ENCODE results near the gene RCSD1. TPM values are rescaled to one million over a fixed set of nuclear protein-coding genes. Genes with fewer than 3 reads are reported as not detected.

RCSD1 gene
- total RNA-seq, 1 experiment from 2014 or later: 0.16 TPM

GRCh38 chr1:167678422-167678821 is 48.4 kb downstream of the RCSD1 start:
- Mint-ChIP-seq H3K36me3 (ENCODE audit: insufficient read depth, unreplicated experiment) (peaks cover 6% of the 10 kb centered on the region), H3K9me3 (ENCODE audit: unreplicated experiment) (no peaks in the 10 kb centered on the region), H3K27ac (ENCODE audit: low read depth, unreplicated experiment) (no peak overlapping the region), H3K4me3 (ENCODE audit: unreplicated experiment) (no peak overlapping the region), H3K27me3 (ENCODE audit: insufficient read depth, unreplicated experiment) (no peaks in the 10 kb centered on the region), H3K4me1 (ENCODE audit: insufficient read depth, unreplicated experiment) (peaks cover 6% of the 10 kb centered on the region)
- ChIA-PET POLR2A (interaction anchor here (1.5 kb wide), 1 partner anchor 18 kb away, joined by 3 read pairs; no protein-coding TSS in a partner anchor), CTCF (interaction anchor here (0.7 to 2.5 kb wide), 5 partner anchors 9 to 112 kb away, joined by 3 to 19 read pairs (median 5); no protein-coding TSS in a partner anchor)
- intact Hi-C loops (cut with micrococcal nuclease): no loop called here
- TF ChIP-seq CTCF (IDR thresholded peaks at IDR 0.05; ENCODE audit: unreplicated experiment): no peak
- DNase-seq (ENCODE audit: unreplicated experiment): no peak
- BruUV-seq (replicated peaks): no TSS peak

- ChIA-PET CTCF (interaction anchor here (0.7 to 4.3 kb wide), 5 partner anchors 9 to 113 kb away, joined by 3 to 33 read pairs (median 8); no protein-coding TSS in a partner anchor), POLR2A (interaction anchor here (1.5 kb wide), 1 partner anchor 19 kb away, joined by 3 read pairs; no protein-coding TSS in a partner anchor)
- intact Hi-C loops (cut with micrococcal nuclease): no loop called here
Observed at GRCh38 chr1:167678838-167679237, 48.8 kb downstream of the RCSD1 start.

GRCh38 chr1:167679714-167680113 is 49.7 kb downstream of the RCSD1 start:
- no peaks in the 10 kb centered on the region for H3K27me3 Mint-ChIP-seq (ENCODE audit: insufficient read depth, unreplicated experiment)
- intact Hi-C loops (cut with micrococcal nuclease): no loop called here
- H3K36me3 Mint-ChIP-seq (ENCODE audit: insufficient read depth, unreplicated experiment): no peaks in the 10 kb centered on the region
- ChIA-PET POLR2A (no interaction called here), CTCF (interaction anchor here (0.6 to 4.3 kb wide), 6 partner anchors 8 to 509 kb away, joined by 3 to 33 read pairs (median 6); no protein-coding TSS in a partner anchor)
- no TSS peak for BruUV-seq (replicated peaks)
- peaks cover 17% of the 10 kb centered on the region for H3K4me1 Mint-ChIP-seq (ENCODE audit: insufficient read depth, unreplicated experiment)
- TF ChIP-seq CTCF (IDR thresholded peaks at IDR 0.05; ENCODE audit: unreplicated experiment): no peak
- no peak overlapping the region for H3K27ac Mint-ChIP-seq (ENCODE audit: low read depth, unreplicated experiment)
- no peaks in the 10 kb centered on the region for H3K9me3 Mint-ChIP-seq (ENCODE audit: unreplicated experiment)
- H3K4me3 Mint-ChIP-seq (ENCODE audit: unreplicated experiment): no peak overlapping the region
- DNase-seq (ENCODE audit: unreplicated experiment): no peak

More at GRCh38 chr1:167678838-167679237, 48.8 kb downstream of the RCSD1 start:
- H3K9me3 Mint-ChIP-seq (ENCODE audit: unreplicated experiment): no peaks in the 10 kb centered on the region
- no TSS peak for BruUV-seq (replicated peaks)
- H3K27me3 Mint-ChIP-seq (ENCODE audit: insufficient read depth, unreplicated experiment): no peaks in the 10 kb centered on the region
- H3K27ac Mint-ChIP-seq (ENCODE audit: low read depth, unreplicated experiment): no peak overlapping the region
- no peak for TF ChIP-seq CTCF (IDR thresholded peaks at IDR 0.05; ENCODE audit: unreplicated experiment)
- H3K4me3 Mint-ChIP-seq (ENCODE audit: unreplicated experiment): no peak overlapping the region
- no peak for DNase-seq (ENCODE audit: unreplicated experiment)
- peaks cover 1% of the 10 kb centered on the region for H3K36me3 Mint-ChIP-seq (ENCODE audit: insufficient read depth, unreplicated experiment)
- peaks cover 10% of the 10 kb centered on the region for H3K4me1 Mint-ChIP-seq (ENCODE audit: insufficient read depth, unreplicated experiment)

- CTCF ChIA-PET: interaction anchor here (0.9 to 4.3 kb wide), 11 partner anchors 9 to 125 kb away, joined by 3 to 33 read pairs (median 5); no protein-coding TSS in a partner anchor
- no peak for TF ChIP-seq CTCF (IDR thresholded peaks at IDR 0.05; ENCODE audit: unreplicated experiment)
- H3K36me3 Mint-ChIP-seq (ENCODE audit: insufficient read depth, unreplicated experiment): no peaks in the 10 kb centered on the region
- H3K27ac Mint-ChIP-seq (ENCODE audit: low read depth, unreplicated experiment): no peak overlapping the region
- POLR2A ChIA-PET: interaction anchor here (0.6 to 2.7 kb wide), 5 partner anchors 9 to 391 kb away, joined by 3 to 8 read pairs (median 4); no protein-coding TSS in a partner anchor
- intact Hi-C loops (cut with micrococcal nuclease): no loop called here
- no peaks in the 10 kb centered on the region for H3K27me3 Mint-ChIP-seq (ENCODE audit: insufficient read depth, unreplicated experiment)
- peaks cover 17% of the 10 kb centered on the region for H3K4me1 Mint-ChIP-seq (ENCODE audit: insufficient read depth, unreplicated experiment)
- no TSS peak for BruUV-seq (replicated peaks)
- no peak for DNase-seq (ENCODE audit: unreplicated experiment)
- H3K9me3 Mint-ChIP-seq (ENCODE audit: unreplicated experiment): no peaks in the 10 kb centered on the region
- H3K4me3 Mint-ChIP-seq (ENCODE audit: unreplicated experiment): no peak overlapping the region
Observed at GRCh38 chr1:167681024-167681423, 51.0 kb downstream of the RCSD1 start.

Measured in MCF 10A (cell line).